HTR-8/SVneo (cell line): ENCODE results near the gene DMRTC2.

Source experiments
- DNase-seq: peaks from one replicate; pipeline ENCODE4 v3.0.0; 2011; ENCODE audit warnings: low spot score, mixed read lengths; ENCODE audit not compliant: insufficient read length
- FAIRE-seq: peaks from 2 replicates; lab custom pipeline; 2011; peaks lifted over from hg19 to GRCh38; lab: Jason Lieb, UNC

The DMRTC2 gene

DNA sequence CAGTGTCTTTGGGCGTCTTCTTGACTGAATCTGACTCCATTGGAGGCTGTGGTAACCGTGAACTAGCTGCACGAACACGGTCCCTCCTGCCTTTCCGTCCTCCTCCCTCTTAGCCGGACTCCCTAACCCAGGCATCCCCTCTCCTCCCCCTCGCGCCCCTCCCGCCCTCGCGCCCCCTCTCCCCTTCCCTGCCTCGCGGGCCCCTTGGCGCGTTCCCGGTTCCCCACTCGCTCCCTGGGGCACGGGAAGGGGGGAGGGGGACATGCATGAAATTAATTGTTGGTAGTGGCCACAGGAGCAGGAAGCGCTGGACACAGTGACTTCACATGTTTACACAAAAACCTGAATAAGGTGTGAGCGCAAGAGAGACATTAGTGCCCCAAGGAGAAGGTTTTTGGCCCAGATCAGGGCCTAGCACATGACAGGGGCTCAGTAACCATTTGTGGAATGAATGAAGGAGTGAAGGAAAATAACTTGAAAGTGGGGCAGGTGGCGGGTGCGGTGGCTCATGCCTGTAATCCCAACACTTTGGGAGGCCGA is 279 bp downstream of the DMRTC2 start:
- FAIRE-seq (no peak), DNase-seq (no peak)

DNA sequence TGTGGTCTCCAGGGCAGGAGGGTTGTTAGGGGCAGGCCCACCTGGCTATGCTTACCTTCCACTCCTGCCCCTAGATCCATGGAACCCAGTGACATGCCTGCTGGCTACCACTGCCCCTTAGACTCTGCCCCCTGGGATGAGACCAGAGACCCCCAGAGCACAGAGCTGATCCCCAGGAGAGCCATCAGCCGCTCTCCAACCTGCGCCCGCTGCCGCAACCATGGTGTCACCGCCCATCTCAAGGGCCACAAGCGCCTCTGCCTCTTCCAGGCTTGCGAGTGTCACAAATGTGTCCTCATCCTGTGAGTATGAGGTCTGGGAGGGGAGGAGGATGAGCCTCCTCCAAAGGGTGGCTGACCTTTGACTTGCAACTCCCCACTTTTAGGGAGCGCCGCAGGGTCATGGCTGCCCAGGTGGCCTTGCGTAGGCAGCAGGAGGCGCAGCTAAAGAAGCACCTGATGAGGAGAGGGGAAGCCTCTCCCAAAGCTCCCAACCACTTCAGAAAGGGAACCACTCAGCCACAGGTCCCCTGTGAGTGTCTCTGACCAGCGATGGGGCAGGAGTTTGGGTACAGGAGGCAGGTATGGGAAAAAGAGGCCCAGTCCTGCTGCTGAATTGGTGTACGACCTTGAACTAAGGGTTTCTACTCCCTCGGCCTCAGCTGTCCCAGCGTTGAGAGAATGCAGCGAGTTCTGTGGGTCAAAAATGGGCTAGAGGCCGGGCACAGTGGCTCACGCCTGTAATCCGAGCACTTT is 2.7 kb downstream of the DMRTC2 start:
- no peak for DNase-seq
- no peak for FAIRE-seq

DNA sequence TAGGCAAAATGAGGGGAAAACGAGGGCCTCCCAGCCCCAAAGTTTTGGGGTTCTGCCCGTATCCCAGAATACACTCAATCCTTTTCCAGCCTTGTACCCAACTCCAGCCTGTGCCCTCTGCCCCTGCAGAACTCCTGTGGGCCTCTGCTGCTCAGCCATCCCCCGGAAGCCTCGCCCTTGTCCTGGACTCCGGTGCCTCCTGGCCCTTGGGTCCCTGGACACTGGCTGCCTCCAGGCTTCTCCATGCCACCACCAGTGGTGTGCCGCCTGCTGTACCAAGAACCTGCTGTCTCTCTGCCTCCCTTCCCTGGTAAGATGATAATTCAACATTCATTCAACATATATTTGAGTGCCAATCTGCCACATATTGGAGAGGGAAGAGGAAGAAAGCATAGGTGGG is 3.8 kb downstream of the DMRTC2 start:
- DNase-seq (no peak), FAIRE-seq (no peak)

DNA sequence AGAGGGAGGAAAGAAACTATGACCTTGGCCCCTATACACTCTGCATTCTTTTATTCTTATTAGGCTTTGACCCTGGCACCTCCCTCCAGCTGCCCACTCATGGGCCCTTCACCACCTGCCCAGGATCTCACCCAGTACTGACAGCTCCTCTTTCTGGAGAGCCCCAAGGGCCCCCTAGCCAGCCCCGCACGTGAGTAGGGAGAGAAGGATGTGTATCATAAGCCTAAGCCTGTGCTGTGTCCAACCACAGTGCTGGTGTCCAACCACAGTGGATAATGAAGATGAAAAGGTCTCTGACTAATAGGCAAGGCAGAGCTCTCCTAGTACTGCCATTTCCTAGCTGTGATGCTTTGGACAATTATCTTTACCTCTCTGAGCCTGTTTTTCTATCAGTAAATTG is 4.2 kb downstream of the DMRTC2 start:
- FAIRE-seq (no peak), DNase-seq (no peak)

DNA sequence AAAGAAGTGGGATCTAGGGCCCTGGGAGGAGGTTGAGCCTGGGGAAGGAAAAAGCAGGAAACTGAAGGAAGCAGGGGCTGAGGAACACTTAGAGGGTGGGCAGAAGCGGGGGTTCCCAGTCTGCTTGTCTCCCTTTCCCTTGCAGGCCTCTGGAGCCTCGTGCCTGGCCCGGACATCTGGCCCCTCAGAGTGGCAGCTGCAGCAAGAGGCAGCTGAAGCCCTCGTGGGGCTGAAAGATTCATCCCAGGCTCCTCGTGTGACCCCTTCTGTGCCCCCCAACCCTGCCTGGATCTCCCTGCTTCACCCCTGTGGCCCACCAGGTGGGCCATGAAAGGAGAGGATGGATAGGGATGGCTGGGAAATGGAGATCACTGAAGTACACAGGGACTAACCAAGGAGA is 5.5 kb downstream of the DMRTC2 start:
- no peak for DNase-seq
- FAIRE-seq, result no peak

DNA sequence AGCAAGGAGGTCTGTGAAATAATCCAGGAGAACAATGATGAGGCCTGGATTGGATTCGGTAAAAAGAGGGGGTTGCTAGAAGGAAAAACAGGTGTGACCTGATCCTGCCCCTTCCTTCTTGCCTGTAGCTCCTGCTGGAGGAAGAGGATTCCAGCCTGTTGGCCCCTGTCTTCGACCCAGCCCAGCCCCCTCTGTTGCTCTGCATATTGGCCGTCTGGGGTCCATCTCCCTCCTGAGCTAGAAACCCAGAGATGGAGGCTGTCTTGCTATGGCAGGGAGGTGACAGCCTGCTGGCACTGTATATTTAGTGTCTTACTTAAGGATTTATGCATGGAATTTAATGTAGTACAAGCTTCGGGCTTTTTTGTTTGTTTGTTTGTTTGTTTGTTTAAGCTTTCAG is 6.6 kb downstream of the DMRTC2 start:
- DNase-seq (no peak), FAIRE-seq (no peak)

DNA sequence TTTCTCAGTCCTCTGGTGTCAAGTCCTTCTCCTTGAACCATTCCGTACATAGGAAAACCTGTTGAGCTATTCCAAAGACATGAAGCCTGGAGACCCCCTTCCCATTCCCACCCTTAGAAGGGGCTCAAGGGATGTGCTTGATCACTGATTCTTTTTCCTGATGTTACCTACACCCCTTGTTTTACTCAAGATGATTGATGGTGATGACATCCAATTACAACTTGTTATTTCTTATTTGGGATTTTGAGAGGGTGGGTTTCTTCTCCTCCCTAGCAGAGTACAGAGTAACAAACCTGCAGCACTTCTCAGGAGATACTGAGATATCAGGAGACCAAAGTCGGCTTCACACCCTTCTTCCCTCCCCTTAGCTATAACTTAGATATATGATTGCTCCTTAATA is 8.5 kb downstream of the DMRTC2 start:
- FAIRE-seq (no peak), DNase-seq (no peak)

DNA sequence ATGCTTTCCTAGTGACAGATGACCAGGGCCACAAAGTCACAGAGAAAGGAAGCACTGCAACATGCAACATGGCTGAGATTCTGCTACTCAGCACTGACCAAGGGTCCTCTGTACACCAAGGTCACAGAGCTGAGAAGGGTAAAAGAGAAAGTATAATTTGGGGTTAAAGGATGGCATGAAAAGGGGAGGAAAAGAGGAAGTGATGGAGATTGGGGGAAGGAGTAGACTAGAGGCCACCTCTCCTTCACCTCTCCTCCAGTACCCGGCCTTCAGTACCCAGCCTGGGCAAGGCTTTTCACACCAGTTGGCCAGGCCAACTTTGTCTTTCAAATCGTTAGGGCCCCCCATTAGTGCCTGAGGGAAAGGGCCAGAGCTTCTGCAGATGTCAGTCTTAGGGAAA is 8.9 kb downstream of the DMRTC2 start:
- FAIRE-seq (no peak), DNase-seq (no peak)

DNA sequence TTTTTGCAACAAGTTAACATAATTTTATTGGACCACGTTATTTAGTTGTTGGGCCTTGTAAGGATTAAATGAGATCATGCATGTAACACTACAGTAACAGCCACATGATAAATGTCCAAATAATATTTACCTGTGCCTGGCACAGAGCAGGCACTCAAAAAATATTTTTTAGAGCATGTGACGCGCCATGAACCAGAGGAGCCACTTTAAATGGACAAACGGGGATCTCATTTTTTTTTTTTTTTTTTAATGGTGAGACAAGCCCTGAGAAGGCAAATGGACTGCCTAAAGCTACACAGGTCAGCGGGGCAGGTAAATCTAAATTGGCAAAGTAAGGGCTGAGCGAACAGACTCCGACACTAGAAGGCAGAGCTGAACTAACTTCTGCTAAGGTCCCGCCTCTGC is 14.4 kb downstream of the DMRTC2 start:
- DNase-seq (no peak), FAIRE-seq (no peak)

DNA sequence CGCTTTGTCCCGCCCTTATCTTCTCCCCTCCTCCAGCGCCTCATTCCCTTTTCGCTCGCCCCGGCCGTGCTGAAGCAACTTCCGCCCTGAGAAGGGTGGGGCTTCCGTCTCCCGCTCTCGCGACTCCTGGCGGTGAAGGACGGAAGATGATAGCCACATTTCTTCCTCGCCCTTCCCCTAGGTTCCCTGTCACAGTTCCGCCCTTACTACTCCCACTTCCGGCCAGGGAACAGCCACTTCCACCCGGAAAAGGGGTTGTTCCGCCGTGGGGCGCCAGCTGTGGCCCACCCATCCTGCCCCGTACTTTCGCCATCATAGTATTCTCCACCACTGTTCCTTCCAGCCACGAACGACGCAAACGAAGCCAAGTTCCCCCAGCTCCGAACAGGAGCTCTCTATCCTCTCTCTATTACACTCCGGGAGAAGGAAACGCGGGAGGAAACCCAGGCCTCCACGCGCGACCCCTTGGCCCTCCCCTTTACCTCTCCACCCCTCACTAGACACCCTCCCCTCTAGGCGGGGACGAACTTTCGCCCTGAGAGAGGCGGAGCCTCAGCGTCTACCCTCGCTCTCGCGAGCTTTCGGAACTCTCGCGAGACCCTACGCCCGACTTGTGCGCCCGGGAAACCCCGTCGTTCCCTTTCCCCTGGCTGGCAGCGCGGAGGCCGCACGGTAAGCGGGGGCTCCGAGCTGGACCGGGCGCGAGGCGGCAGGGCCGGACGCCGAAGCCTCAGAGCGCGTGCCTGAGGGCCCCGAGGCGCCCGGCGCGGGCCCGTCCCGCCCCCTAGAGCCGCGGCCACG is 15.0 kb downstream of the DMRTC2 start, which contains the start of gene RPS19:
Gene RPS19 (plus strand): TSS at position 638 of the 801 bp plus-strand sequence. CDS start 520 bp downstream, outside the sequence.
- FAIRE-seq, result peak; percentile 98
- peak; percentile 94 for DNase-seq

DNA sequence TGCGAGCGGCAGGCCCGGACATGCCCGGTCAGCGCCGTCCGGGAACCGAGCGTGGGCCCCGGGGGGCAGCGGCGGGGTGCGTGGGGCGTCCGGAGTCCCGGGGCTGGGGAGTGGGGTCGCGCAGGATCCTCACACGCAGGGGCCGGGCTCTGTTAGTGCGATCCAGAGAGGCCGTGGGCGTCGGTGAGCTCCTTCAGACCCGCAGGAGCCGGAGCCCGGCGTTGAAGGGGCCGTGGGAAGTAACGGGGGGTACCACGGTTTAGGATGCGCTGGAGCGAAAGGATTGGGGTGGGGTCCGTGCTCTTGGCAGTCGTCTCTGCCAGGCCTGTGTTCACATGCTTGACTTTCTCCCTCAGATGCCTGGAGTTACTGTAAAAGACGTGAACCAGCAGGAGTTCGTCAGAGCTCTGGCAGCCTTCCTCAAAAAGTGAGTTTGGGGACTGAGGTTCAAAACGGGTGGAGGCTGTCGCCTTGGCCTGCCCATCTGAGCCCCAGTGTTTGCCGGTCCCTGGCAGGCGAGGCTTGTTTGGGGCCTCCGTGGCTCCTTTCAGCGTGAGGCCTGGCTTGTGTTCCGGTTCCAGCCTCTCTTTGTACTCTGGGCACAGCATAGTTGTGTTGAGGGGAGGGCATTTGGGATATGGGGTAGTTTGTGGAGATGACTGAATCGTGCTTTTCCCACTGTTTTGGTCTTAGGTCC is 15.7 kb downstream of the DMRTC2 start:
- FAIRE-seq (no peak), DNase-seq (no peak)

DNA sequence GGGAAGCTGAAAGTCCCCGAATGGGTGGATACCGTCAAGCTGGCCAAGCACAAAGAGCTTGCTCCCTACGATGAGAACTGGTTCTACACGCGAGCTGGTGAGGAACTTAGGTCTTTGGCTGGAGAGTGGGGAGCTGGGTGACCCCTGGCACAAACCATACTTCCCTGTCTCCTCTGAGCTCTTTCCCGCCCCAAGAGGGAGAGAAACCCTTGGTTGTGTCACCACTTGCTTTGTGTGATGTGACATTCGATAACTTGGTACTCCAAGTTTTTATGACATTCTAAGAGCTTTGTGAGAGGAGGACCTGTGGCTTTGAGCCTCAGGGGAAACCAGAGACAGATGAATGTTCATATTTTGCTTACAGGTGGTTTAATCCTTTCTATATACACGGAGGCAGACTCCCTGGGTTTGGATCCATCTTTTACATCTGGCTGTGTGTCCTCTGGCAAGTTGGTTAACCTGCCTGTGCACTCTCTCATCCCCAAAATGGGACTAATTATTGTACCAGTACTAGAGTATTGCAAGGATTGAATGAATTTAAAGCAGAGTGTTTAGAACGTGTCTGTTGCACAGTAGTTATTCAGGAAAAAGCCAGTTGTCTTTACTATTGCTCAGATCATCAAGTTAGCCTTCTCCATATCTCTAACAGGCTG is 16.4 kb downstream of the DMRTC2 start:
- FAIRE-seq (no peak), DNase-seq (no peak)

DNA sequence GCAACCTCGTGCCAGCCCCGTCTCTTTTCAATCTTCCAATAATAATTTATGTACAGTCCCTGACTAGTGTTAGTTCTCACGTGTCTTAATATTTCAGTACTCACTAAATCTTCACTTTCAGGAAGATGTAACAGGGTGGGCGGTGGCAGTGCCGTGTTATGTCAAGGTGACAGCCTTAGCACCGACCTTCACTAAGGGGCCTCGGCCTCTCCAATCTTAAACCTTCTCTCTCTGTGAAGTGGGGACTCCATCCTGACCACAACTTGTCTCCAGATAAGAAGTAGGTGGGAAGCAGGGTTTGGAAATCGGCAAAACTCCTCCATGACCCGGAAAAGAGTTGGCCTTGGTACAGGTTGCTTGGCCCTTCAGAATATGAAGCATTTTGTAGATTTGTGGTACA is 17.0 kb downstream of the DMRTC2 start:
- DNase-seq, result no peak
- FAIRE-seq, result no peak

DNA sequence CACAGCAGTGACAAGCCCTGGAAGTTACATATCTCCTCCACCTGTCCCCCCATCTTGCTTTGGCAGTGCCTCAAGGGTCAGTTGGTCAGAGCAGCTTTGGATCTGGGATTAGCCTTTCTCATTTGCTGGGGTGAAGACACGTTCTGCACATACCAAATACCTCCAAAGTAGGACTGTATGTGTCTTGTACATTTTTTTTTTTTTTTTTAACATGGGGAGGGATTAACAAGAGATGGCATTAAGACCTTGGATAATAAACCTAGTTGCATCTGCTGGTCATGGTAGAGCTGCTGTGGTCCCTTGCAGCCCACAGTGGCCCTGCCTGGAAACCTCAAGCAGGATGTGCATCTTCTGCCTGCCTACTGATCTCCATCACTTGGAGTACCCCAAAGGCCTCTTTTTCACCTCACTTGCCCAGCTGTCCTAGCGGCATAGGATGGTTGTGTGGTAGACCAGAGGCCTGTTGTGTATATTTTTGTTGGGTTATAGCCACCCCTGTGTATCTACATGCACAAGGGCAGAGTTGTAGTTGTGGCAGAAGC is 17.7 kb downstream of the DMRTC2 start:
- FAIRE-seq (no peak), DNase-seq (no peak)

DNA sequence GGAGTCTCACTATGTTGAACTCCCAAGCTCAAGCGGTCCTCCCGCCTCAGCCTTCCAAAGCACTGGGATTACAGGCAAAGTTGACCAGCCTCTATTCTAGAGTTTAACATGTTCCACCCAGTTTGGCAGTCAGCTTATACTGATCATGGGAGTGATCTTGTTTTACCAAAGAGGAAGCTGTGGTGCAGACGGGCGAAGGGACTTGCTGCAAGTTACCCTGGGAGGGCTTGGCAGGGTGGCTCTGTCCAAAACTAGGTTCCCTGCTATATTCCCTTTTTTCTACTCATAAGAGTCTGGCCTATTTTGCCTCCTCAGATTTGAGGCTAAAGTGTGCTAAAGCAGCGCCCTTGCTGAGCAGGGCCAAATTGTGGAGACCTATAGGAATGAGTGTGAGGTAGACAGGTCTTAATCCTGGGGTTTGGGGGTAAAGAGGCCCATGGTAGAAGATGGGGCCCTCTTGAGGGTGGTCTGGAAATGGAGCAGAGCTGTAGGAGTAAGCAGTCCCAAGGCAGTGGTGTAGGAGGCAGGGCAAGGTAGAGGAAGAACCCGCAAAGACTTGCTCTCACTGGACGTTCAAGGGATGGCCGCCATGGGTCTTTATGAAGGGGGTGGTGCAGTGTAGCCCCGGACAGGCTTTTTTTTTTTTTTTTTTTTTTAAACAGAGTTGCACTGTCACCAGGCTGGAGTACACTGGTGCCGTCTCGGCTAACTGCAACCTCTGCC is 18.5 kb downstream of the DMRTC2 start:
- DNase-seq, result no peak
- FAIRE-seq, result no peak

DNA sequence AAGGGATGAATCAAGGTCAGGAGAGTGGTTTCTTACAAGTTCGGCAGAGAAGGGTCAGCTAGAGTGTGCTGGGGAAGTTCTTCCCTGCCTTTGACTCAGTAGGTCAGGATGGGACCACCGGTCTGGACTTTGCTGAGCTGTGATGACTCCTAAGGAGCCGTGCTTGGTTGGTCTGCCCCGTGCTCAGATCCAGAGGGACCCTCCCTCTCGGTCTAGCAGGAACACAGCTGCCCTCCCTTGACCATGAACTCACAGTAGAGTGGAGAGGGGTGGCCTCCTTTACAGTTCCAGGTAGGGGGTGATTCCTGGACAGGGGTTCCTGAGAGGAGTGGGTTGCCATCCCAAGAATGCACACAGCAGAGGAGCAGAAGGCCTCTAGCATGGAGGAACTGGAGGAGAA is 19.5 kb downstream of the DMRTC2 start:
- no peak for FAIRE-seq
- DNase-seq, result no peak

DNA sequence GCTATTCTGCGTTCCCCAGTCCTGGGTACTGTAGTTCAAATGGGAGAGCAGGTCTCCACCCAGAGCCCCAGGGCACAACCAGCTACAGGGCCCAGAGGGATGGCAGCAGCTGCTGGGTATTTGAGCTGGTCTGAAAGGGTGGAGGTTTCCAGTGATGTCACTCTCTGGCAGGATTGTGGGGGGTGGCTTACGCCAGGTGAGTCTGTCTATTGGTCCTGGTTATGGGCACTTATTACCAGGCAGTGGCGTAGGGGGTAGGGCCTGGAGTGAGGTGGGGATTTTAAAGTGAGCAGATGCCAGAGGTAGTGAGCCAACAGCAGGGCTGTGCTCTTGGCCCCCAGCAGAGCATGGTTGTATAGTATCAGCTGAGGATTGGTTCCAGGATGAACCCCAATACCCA is 21.4 kb downstream of the DMRTC2 start:
- FAIRE-seq, result no peak
- DNase-seq, result no peak

DNA sequence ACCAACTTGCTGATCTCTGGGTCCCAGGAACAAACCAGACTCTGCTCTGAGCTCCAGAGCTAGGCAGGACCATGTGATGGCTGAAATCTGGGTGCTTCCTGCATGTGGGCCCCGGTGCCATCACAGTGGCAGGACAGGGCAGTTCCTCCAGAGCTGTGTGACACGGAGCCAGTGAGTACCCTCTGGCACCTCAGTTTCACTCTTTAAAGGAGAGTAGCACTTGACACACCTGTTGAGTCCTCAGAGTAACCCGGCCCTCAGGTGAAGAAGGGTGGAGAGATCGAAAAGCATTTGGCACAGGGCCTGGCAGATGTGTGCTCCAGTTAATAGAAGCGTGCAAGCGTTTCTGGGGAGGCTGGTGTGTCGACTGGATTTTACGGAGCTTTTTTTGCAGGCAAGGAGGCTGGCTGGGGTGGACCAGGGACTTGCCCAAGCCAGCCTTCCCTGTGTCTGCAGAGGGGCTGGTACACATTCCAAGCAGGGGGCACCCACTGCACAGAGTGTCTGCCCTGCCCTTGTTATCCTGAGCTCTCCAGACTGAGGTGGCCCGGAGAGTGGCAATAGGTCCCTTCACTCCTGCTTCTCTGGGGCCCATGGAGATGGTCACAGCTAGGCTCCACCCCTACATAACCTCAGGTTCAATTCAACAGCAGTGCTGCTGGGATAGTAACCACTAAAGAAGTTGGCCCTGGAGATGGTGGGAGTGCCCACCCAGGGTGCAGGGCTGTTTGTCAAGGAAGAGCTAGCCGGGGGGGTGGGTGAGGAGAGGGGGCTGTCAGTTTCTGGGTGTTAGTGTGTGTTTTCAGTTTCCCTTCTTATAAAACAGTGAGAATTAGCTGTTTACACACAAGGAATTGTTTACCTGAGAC is 23.5 kb downstream of the DMRTC2 start:
- FAIRE-seq (no peak), DNase-seq (no peak)

DNA sequence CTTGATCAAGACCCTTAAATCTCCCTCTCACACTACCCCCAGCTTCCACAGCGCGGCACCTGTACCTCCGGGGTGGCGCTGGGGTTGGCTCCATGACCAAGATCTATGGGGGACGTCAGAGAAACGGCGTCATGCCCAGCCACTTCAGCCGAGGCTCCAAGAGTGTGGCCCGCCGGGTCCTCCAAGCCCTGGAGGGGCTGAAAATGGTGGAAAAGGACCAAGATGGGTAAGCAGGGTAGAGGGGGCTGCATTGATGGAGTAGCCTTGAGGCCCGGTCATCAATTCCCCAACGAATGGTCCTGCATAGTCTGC is 24.1 kb downstream of the DMRTC2 start:
- no peak for DNase-seq
- no peak for FAIRE-seq
